Osteoblast (primary cell): Measurements from ENCODE around the gene GPR107. TPM values are rescaled to one million over a fixed set of nuclear protein-coding genes. Genes with fewer than 3 reads are reported as not detected.
A peak's percentile ranks its signal among the peaks of the same experiment; 100 is the strongest.

ENCODE experiments used
- DNase-seq: peaks from one replicate; pipeline ENCODE4 v3.0.0; 2011; ENCODE audit warnings: low spot score, mixed read lengths; ENCODE audit not compliant: insufficient read length; ENCODE audit errors: missing footprints
- H2AFZ ChIP-seq: 2 replicates; pipeline ENCODE4 v1.6.0; 2011; ENCODE audit warnings: mild to moderate bottlenecking, low read length
- H3K27ac ChIP-seq: 2 replicates; pipeline ENCODE4 v1.5.1; 2011; ENCODE audit warnings: mild to moderate bottlenecking, low read depth, low read length, moderate library complexity
- H3K27me3 ChIP-seq: 2 replicates; pipeline ENCODE4 v1.6.0; 2012; ENCODE audit warnings: mild to moderate bottlenecking, control low read depth, inconsistent platforms, low read length, moderate library complexity; ENCODE audit not compliant: insufficient read depth
- H3K36me3 ChIP-seq: 2 replicates; pipeline ENCODE4 v1.5.1; 2011; ENCODE audit warnings: mild to moderate bottlenecking, low read length, control low read depth, moderate library complexity; ENCODE audit not compliant: insufficient read depth
- H3K4me1 ChIP-seq: 2 replicates; pipeline ENCODE4 v1.5.1; 2011; ENCODE audit warnings: mild to moderate bottlenecking, low read length, control low read depth, moderate library complexity; ENCODE audit not compliant: insufficient read depth
- H3K4me2 ChIP-seq: 2 replicates; pipeline ENCODE4 v1.6.0; 2011; ENCODE audit warnings: mild to moderate bottlenecking, low read length; ENCODE audit not compliant: insufficient read depth
- H3K4me3 ChIP-seq: fragments of 200-600 bp; sonication (generic); 3 replicates; pipeline ENCODE4 v1.5.1; 2012; ENCODE audit warnings: mild to moderate bottlenecking, low read length, inconsistent platforms; ENCODE audit not compliant: insufficient read depth
- H3K79me2 ChIP-seq: 2 replicates; pipeline ENCODE4 v1.6.0; 2012; ENCODE audit warnings: mild to moderate bottlenecking, low read length, control low read depth, inconsistent platforms; ENCODE audit not compliant: insufficient read depth
- H3K9me3 ChIP-seq: 2 replicates; pipeline ENCODE4 v1.5.1; 2011; ENCODE audit warnings: low read depth, low read length, control low read depth
- H4K20me1 ChIP-seq: 2 replicates; pipeline ENCODE4 v1.6.0; 2012; ENCODE audit warnings: mild to moderate bottlenecking, low read length, control low read depth; ENCODE audit not compliant: insufficient read depth
- total RNA-seq: library from RNA; depleted of rRNA; stranded (reverse); fragments of >200 nt; gene quantifications from 2 replicates; pipeline ENCODE4 v1.2.3, GENCODE V29; 2012
- TF ChIP-seq, protein P1 (sequence below): IDR thresholded peaks from 2 replicates; pipeline ENCODE4 v1.5.1; 2011; ENCODE audit warnings: mild to moderate bottlenecking, low read depth, low read length, moderate library complexity; ENCODE audit errors: extremely low read depth

Gene GPR107
- total RNA-seq, 1 donor, result 25.3 TPM

DNA sequence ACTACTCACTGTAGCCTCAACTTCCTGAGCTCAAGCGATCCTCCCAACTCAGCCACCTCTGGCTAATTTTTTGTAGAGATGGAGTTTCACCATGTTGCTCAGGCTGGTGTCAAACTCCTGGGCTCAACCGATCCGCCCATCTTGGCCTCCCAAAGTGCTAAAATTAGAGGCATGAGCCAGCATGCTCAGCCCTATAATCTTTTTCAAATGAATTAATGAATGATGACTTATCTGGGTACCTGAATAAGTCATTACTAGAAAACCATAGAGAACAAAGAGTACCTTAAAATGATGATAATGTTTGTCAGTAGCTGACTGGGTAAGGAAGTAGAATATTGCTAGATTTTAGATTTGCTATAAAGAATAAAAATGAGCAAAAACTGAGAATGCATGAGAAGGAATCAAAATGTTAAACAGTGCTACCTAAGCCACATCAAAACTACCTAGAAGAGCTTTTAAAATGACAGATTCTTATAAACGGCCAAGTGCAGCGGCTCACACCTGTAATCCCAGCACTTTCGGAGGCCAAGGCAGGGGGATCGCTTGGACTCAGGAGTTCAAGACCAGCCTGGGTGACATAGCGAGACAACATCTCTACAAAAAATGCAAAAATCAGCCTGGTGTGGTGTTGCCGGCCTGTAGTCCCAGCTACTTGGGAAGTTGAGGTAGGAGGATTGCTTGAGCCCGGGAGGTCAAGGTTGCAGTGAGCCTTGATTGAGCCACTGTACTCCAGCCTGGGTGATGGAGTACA is 24.3 kb upstream of the GPR107 start:
- no peaks in the 10 kb centered on the region for H3K9me3 ChIP-seq
- no peaks in the 10 kb centered on the region for H3K36me3 ChIP-seq
- H4K20me1 ChIP-seq, result peaks cover 20% of the 10 kb centered on the region
- H3K4me2 ChIP-seq, result no peak overlapping the region
- H3K79me2 ChIP-seq, result peaks cover 67% of the 10 kb centered on the region
- H2AFZ ChIP-seq, result no peak overlapping the region
- peaks cover 16% of the 10 kb centered on the region for H3K4me1 ChIP-seq
- H3K27ac ChIP-seq, result no peak overlapping the region
- no peak overlapping the region for H3K4me3 ChIP-seq
- no peaks in the 10 kb centered on the region for H3K27me3 ChIP-seq
- TF ChIP-seq, protein P1, sequence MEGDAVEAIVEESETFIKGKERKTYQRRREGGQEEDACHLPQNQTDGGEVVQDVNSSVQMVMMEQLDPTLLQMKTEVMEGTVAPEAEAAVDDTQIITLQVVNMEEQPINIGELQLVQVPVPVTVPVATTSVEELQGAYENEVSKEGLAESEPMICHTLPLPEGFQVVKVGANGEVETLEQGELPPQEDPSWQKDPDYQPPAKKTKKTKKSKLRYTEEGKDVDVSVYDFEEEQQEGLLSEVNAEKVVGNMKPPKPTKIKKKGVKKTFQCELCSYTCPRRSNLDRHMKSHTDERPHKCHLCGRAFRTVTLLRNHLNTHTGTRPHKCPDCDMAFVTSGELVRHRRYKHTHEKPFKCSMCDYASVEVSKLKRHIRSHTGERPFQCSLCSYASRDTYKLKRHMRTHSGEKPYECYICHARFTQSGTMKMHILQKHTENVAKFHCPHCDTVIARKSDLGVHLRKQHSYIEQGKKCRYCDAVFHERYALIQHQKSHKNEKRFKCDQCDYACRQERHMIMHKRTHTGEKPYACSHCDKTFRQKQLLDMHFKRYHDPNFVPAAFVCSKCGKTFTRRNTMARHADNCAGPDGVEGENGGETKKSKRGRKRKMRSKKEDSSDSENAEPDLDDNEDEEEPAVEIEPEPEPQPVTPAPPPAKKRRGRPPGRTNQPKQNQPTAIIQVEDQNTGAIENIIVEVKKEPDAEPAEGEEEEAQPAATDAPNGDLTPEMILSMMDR, result no peak
- DNase-seq, result no peak

DNA sequence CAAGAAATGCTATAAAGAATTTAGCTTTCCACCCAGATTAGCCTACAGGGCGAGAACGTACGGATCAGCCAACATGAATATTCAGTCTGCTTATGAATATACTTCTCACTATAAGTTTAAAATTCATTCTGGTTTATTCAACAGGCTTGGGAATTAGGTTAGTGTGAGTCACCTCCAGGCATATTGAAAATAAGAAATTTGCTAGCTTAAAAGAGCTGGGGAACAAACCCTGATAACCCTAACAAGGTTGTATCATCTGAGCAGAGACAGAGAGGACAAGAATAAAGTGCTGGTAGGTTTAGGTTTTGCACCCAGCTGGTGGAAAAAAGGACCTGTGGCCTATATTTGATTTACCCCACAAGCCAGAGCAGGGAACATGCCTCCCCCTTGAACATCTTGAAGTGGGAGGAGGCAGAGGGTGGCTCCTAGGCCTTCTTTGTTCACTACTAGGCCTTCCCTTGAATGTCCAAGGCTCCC is 23.0 kb upstream of the GPR107 start:
- Histone ChIP-seq H2AFZ (no peak overlapping the region), H3K27ac (no peak overlapping the region), H3K36me3 (no peaks in the 10 kb centered on the region), H3K4me1 (peaks cover 20% of the 10 kb centered on the region), H3K27me3 (no peaks in the 10 kb centered on the region), H4K20me1 (peaks cover 27% of the 10 kb centered on the region), H3K79me2 (peaks cover 70% of the 10 kb centered on the region), H3K4me2 (no peak overlapping the region), H3K4me3 (no peak overlapping the region), H3K9me3 (no peaks in the 10 kb centered on the region)
- TF ChIP-seq, protein P1, result no peak
- no peak for DNase-seq

DNA sequence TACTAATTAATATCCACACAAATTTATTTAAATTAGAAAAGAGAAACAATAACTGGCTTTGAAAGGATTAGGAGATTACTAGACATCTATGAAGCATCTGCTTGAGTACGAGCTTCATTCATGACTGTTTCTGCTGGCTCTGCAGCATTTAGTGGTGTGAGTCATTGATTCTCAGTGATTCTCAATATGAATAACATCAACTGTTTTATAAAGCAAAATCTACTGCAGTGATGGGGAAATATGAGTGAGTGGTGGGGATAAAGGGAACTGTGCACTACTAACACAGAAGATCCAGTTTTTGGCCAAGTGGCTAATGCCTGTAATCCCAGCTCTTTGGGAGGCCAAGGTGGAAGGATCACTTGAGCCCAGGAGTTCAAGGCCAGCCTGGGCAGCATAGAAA is 19.1 kb upstream of the GPR107 start:
- H3K27ac ChIP-seq, result no peak overlapping the region
- peak overlapping the region; percentile 20 for H3K4me2 ChIP-seq
- DNase-seq, result peak; percentile 92
- H3K36me3 ChIP-seq, result no peaks in the 10 kb centered on the region
- H3K4me3 ChIP-seq, result no peak overlapping the region
- TF ChIP-seq, protein P1, result no peak
- peaks cover 28% of the 10 kb centered on the region for H3K4me1 ChIP-seq
- H3K9me3 ChIP-seq, result no peaks in the 10 kb centered on the region
- peaks cover 29% of the 10 kb centered on the region for H4K20me1 ChIP-seq
- H3K79me2 ChIP-seq, result peaks cover 66% of the 10 kb centered on the region
- no peaks in the 10 kb centered on the region for H3K27me3 ChIP-seq
- no peak overlapping the region for H2AFZ ChIP-seq

DNA sequence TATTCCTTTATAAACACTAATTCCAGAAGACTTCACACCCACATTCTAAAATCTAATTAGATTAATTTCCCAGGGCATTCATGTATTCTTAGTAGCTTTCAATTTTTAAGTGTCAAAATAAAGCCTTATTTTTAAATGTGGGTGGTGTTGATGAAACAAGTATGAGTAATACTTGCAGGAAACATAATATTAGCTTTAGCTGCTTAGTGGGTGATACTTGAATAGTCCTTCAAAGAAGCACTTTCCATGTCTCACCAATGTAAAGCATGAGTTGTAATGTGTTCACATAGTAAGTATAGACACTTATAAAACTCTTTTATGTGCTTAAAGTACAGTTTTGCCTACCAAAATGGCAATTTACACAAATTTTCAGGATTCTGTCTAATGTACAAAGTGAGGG is 17.6 kb upstream of the GPR107 start:
- Histone ChIP-seq H3K79me2 (peaks cover 72% of the 10 kb centered on the region), H3K9me3 (no peaks in the 10 kb centered on the region), H3K4me3 (no peak overlapping the region), H3K4me1 (peaks cover 25% of the 10 kb centered on the region), H4K20me1 (peaks cover 29% of the 10 kb centered on the region), H3K27me3 (no peaks in the 10 kb centered on the region), H3K36me3 (no peaks in the 10 kb centered on the region), H2AFZ (no peak overlapping the region), H3K4me2 (peak overlapping the region; percentile 21), H3K27ac (peak overlapping the region; percentile 33)
- TF ChIP-seq, protein P1, result no peak
- peak; percentile 79 for DNase-seq
